ENCODE data around the gene GTF2F2. TPM values are rescaled to one million over a fixed set of nuclear protein-coding genes. Genes with fewer than 3 reads are reported as not detected.

Gene GTF2F2
- total and polyA plus RNA-seq, 9 donors = 12.4 to 19.2 (median 14.6) TPM

- H3K9me3 ChIP-seq = no peaks in the 10 kb centered on the region
- no peaks in the 10 kb centered on the region for H3K36me3 ChIP-seq
- TF ChIP-seq POLR2A (IDR thresholded peaks at IDR 0.05) = no peak
- TF ChIP-seq EP300 (IDR thresholded peaks at IDR 0.05) = no peak
- TF ChIP-seq CTCF (IDR thresholded peaks at IDR 0.05) = no peak
- H3K4me3 ChIP-seq = no peak overlapping the region
- H3K27me3 ChIP-seq = no peaks in the 10 kb centered on the region
- no peaks in the 10 kb centered on the region for H3K4me1 ChIP-seq (ENCODE audit: insufficient read depth)
- intact Hi-C loops (cut with DNase I) = no loop called here
- no peak for DNase-seq
- H3K27ac ChIP-seq = no peak overlapping the region
- WGBS, 3 donors = 64 to 84% (median 69%) methylated on average over 7 of the region's 7 CpGs
Observed at GRCh38 chr13:45143346-45143751, 23.0 kb downstream of the GTF2F2 start.

- H3K9me3 ChIP-seq = no peaks in the 10 kb centered on the region
- no peak overlapping the region for H3K4me3 ChIP-seq
- TF ChIP-seq EP300 (IDR thresholded peaks at IDR 0.05) (no peak), CTCF (IDR thresholded peaks at IDR 0.05) (no peak), POLR2A (IDR thresholded peaks at IDR 0.05) (no peak)
- peaks cover 1% of the 10 kb centered on the region for H3K4me1 ChIP-seq (ENCODE audit: insufficient read depth)
- no peak overlapping the region for H3K27ac ChIP-seq
- no peak for DNase-seq
- H3K27me3 ChIP-seq = no peaks in the 10 kb centered on the region
- H3K36me3 ChIP-seq = no peaks in the 10 kb centered on the region
- 16 to 37% (median 23%) methylated on average over 1 of the region's 1 CpG for WGBS, 3 donors
- intact Hi-C loops (cut with DNase I) = no loop called here
Observed at GRCh38 chr13:45149964-45150363, 29.7 kb downstream of the GTF2F2 start.

- H3K4me3 ChIP-seq = no peak overlapping the region
Observed at GRCh38 chr13:45156565-45157361, 36.5 kb downstream of the GTF2F2 start.

GRCh38 chr13:45162194-45162593 lies 41.9 kb downstream of the GTF2F2 start:
- WGBS, 3 donors = 85 to 97% (median 89%) methylated on average over 1 of the region's 1 CpG
- no peak for TF ChIP-seq EP300 (IDR thresholded peaks at IDR 0.05)
- TF ChIP-seq POLR2A (IDR thresholded peaks at IDR 0.05) = no peak
- TF ChIP-seq CTCF (IDR thresholded peaks at IDR 0.05) = no peak
- Histone ChIP-seq H3K36me3 (no peaks in the 10 kb centered on the region), H3K9me3 (no peaks in the 10 kb centered on the region), H3K4me3 (no peak overlapping the region), H3K27ac (no peak overlapping the region), H3K4me1 (ENCODE audit: insufficient read depth) (no peaks in the 10 kb centered on the region), H3K27me3 (no peaks in the 10 kb centered on the region)
- DNase-seq = no peak
- intact Hi-C loops (cut with DNase I) = no loop called here

More at GRCh38 chr13:45156565-45157361, 36.5 kb downstream of the GTF2F2 start:
- no peak for TF ChIP-seq EP300 (IDR thresholded peaks at IDR 0.05)
- no peak for TF ChIP-seq CTCF (IDR thresholded peaks at IDR 0.05)
- no peak for TF ChIP-seq POLR2A (IDR thresholded peaks at IDR 0.05)
- intact Hi-C loops (cut with DNase I) = no loop called here
- H3K36me3 ChIP-seq = no peaks in the 10 kb centered on the region
- H3K27me3 ChIP-seq = no peaks in the 10 kb centered on the region
- WGBS, 3 donors = 76 to 86% (median 82%) methylated on average over 7 of the region's 7 CpGs
- H3K27ac ChIP-seq = no peak overlapping the region
- no peaks in the 10 kb centered on the region for H3K4me1 ChIP-seq (ENCODE audit: insufficient read depth)
- H3K9me3 ChIP-seq = no peaks in the 10 kb centered on the region
- no peak for DNase-seq

Data from ovary (tissue), 9 donors.